ENCODE data around the gene NAV3.
A peak's percentile ranks its signal among the peaks of the same experiment; 100 is the strongest.

The NAV3 gene

DNA sequence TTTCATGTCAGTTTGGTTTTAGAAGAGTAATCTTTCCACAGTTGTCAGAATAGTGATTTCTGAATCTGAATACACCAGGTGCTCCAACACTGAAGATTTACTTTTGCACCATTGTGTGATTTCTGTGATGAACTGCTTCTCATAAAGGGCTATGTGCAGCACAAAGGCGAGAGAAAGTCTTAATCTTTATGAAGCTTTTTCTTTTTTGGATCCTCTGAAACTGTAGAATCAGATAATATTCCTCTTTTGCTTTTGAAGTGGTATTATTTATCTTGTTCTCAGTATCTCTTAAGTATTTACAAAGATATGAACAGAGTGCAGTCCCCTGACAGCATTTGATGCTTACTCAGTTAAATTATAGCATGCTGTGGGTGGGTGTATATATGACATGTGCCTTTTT lies 207.8 kb downstream of the NAV3 start:
- no peak for TF ChIP-seq CTCF (IDR thresholded peaks at IDR 0.05; ENCODE audit: low read depth, low read length)
- no peak for DNase-seq (ENCODE audit: low read depth, low spot score)
- H3K4me3 ChIP-seq (ENCODE audit: low read depth, low read length), result no peak overlapping the region
- in situ Hi-C loops (cut with HindIII; ENCODE audit: low sequenced_read_pairs), result no loop called here

DNA sequence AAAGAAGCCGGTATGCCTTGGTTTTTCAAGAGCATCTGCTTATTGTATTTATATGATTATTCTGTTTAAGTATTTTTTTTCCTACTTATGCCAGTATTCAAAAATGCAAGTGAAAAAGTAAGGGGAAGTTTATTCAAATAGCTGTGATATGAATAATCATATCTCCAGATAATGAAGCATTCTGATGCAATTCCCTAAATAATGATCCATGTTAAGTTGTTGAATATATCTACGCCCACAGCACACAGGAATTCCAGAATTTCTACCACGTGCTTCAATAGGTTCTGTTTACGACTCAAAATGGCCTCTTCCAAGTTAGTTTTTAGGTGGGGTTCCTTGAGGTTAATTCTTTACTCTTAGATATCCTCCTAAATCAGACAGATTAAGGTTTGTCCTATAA lies 208.3 kb downstream of the NAV3 start:
- in situ Hi-C loops (cut with HindIII; ENCODE audit: low sequenced_read_pairs), result no loop called here
- TF ChIP-seq CTCF (IDR thresholded peaks at IDR 0.05; ENCODE audit: low read depth, low read length), result no peak
- no peak for DNase-seq (ENCODE audit: low read depth, low spot score)
- no peak overlapping the region for H3K4me3 ChIP-seq (ENCODE audit: low read depth, low read length)

GRCh38 chr12:78040111-78040510 lies 209.4 kb downstream of the NAV3 start:
- in situ Hi-C loops (cut with HindIII; ENCODE audit: low sequenced_read_pairs), result no loop called here
- TF ChIP-seq CTCF (IDR thresholded peaks at IDR 0.05; ENCODE audit: low read depth, low read length), result no peak
- no peak for DNase-seq (ENCODE audit: low read depth, low spot score)
- no peak overlapping the region for H3K4me3 ChIP-seq (ENCODE audit: low read depth, low read length)

DNA sequence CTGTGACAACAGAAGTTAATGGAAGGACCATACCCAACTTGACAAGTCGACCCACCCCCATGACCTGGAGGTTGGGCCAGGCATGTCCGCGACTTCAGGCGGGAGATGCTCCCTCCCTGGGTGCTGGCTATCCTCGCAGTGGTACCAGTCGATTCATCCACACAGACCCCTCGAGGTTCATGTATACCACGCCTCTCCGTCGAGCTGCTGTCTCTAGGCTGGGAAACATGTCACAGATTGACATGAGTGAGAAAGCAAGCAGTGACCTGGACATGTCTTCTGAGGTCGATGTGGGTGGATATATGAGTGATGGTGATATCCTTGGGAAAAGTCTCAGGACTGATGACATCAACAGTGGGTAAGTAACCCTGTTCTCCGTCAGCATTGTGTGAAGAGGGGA lies 220.1 kb downstream of the NAV3 start:
- DNase-seq (ENCODE audit: low read depth, low spot score), result no peak
- in situ Hi-C loops (cut with HindIII; ENCODE audit: low sequenced_read_pairs), result no loop called here
- no peak for TF ChIP-seq CTCF (IDR thresholded peaks at IDR 0.05; ENCODE audit: low read depth, low read length)
- no peak overlapping the region for H3K4me3 ChIP-seq (ENCODE audit: low read depth, low read length)

GRCh38 chr12:78055545-78055944 lies 224.9 kb downstream of the NAV3 start:
- TF ChIP-seq CTCF (IDR thresholded peaks at IDR 0.05; ENCODE audit: low read depth, low read length), result no peak
- no peak overlapping the region for H3K4me3 ChIP-seq (ENCODE audit: low read depth, low read length)
- no peak for DNase-seq (ENCODE audit: low read depth, low spot score)
- in situ Hi-C loops (cut with HindIII; ENCODE audit: low sequenced_read_pairs), result no loop called here

GRCh38 chr12:78057075-78057474 lies 226.4 kb downstream of the NAV3 start:
- H3K4me3 ChIP-seq (ENCODE audit: low read depth, low read length), result no peak overlapping the region
- DNase-seq (ENCODE audit: low read depth, low spot score), result no peak
- in situ Hi-C loops (cut with HindIII; ENCODE audit: low sequenced_read_pairs), result no loop called here
- no peak for TF ChIP-seq CTCF (IDR thresholded peaks at IDR 0.05; ENCODE audit: low read depth, low read length)

- in situ Hi-C loops (cut with HindIII; ENCODE audit: low sequenced_read_pairs), result no loop called here
- DNase-seq (ENCODE audit: low read depth, low spot score), result peak; percentile 84
- H3K4me3 ChIP-seq (ENCODE audit: low read depth, low read length), result no peak overlapping the region
- no peak for TF ChIP-seq CTCF (IDR thresholded peaks at IDR 0.05; ENCODE audit: low read depth, low read length)
These were observed 229.5 kb downstream of the NAV3 start for GRCh38 chr12:78060186-78060585.

Data from astrocyte of the spinal cord (primary cell).